NCI-H1694 treated with DMSO at 0.1 percent for 48 hours (cell line): ENCODE results near the gene TNFRSF19.

Experiments used
- DNase-seq: peaks from one replicate; lab custom pipeline; 2025; lab: John Stamatoyannopoulos, UW

TNFRSF19 gene

DNA sequence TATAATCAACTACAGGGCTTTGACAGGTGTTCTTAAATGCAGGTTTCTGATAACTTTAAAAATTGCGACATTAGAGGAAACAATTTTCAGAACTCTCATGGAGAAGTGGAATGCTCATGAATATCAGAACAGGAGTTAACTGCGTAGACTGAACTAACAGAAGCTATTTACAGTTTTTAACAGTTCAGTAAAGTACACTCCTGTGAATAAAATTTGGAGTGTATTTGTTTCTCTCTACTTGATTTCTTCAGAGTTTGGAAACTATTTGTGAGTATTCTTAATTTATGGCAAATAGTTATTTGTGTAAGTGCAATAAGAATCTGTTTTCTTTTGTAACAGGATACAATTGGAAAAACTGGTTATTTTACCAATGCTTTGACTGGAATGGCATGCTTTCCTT lies 114.4 kb downstream of the TNFRSF19 start:
- no peak for DNase-seq

DNA sequence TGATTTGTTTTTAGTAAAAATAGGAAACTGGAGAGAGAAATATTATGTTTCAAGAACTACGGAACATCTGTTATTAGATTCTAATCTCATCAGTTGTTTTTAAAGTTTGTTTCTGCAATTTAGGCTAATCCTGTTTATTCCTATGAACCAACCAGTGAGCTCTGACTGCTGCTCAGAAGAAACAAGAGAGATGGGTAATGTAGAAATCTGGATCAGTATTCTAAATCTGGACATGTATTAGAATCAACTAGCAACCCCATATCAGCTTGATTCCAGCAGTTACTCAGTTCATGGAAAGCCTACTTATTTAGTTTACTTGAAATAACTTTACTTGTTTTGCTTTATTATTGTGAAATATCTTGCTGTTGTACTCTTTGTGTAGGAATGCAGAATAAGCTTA lies 115.2 kb downstream of the TNFRSF19 start:
- no peak for DNase-seq

DNA sequence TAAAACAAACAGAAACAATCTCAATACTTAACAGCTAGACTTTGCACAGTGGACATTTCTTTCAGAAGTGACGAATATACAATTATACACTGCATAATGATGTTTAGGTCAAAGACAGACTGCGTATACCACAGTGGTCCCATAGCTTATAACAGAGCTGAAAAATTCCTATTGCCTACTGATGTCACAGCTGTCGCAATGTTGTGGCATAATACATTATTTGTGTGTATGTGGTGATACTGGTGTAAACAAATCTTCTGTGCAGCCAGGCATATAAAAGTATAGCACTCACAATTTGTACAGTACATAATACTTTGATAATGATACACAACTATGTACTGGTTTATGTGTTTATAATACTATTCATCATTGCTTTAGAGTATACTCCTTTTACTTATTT lies 116.7 kb downstream of the TNFRSF19 start:
- no peak for DNase-seq

DNA sequence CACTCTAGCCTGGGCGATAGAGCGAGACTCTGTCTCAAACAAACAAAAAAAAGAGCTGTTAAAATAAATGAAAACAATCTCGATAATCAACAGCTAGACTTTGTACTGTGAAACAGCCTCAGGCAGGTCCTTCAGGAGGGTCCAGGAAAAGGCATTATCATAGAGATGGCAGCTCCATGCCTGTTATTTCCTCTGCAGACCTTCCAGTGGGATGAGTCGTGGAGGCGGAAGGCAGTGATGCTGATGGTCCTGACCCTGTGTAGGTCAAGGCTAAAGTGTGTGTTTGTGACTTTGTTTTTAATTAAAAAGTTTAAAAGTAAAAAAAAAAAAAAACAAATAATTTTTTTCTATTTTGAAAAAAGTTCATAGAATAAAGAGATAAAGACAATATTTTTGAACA lies 117.4 kb downstream of the TNFRSF19 start:
- DNase-seq: no peak

DNA sequence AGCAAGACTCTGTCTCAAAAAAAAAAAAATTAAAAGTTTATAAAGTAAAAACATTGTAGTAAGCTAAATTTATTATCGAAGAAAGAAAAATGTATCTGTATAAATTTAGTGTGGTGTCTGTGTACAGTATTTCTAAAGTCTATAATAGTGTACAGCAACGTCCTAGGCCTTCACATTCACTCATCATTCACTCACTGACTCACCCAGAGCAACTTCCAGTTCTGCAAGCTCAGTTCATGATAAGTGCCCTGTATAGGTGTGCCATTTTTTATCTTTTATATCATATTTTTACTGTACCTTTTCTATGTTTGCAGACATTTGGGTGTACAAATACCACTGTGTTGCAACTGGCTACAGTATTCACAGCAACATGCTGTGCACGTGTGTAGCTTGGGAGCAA lies 118.1 kb downstream of the TNFRSF19 start:
- DNase-seq: no peak

DNA sequence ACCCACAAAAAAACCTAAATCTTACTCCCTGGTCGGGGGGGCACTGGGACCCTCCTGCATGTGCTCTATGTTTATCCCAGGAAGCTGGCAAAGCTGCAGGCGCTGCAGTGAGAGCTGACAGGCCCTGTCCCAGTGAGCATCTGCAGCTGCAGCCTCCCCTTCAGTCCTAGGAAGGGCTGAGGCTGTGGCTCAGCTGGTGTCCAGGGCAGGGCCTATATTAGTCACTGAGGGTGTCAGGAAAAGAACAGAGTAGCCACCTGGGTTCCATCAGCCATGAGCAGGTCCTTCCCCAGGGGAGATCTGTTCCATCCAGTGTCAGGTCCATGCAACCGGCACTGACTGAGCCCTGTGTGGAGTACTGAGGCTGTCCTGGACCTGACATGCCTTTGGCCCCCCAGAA lies 120.5 kb downstream of the TNFRSF19 start:
- no peak for DNase-seq

DNA sequence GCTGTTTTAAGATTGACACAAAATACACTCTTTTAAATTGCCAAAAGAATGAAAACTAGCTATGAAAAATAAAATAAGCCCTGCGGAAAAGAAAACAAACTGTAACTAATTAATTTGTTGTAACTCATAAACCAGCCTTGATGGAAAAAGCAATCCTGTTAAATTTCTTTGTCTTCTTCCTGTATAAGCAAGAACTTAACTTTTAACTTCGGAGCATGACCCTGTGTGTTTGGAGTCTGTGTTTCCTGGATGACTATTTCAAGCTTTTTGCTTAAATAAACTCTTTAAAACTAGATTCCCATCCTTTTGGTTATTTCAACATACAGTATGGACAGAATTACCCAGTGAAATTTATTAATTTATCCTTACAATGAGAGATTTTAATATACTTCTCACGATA lies 122.6 kb downstream of the TNFRSF19 start:
- no peak for DNase-seq

DNA sequence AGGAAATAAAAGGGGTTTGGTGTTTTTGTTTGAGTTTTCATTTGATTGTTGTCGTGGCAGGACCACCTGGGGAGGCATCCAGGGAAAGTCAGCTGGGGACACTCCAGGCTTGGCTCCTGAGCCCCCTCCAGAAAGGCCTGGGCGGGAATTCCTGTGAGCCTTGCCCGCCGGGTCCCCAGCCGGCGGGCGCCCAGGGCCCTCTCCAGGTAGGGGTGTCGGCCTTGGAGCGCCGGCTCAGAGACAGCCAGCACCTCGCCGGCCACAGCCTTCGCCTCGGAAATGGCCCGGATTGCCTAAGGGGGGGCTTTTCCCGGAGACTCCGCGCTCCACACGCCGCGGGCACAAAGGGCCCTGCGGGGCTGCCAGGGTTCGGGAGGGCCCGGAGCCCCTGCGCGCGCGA lies 125.0 kb downstream of the TNFRSF19 start:
- no peak for DNase-seq

DNA sequence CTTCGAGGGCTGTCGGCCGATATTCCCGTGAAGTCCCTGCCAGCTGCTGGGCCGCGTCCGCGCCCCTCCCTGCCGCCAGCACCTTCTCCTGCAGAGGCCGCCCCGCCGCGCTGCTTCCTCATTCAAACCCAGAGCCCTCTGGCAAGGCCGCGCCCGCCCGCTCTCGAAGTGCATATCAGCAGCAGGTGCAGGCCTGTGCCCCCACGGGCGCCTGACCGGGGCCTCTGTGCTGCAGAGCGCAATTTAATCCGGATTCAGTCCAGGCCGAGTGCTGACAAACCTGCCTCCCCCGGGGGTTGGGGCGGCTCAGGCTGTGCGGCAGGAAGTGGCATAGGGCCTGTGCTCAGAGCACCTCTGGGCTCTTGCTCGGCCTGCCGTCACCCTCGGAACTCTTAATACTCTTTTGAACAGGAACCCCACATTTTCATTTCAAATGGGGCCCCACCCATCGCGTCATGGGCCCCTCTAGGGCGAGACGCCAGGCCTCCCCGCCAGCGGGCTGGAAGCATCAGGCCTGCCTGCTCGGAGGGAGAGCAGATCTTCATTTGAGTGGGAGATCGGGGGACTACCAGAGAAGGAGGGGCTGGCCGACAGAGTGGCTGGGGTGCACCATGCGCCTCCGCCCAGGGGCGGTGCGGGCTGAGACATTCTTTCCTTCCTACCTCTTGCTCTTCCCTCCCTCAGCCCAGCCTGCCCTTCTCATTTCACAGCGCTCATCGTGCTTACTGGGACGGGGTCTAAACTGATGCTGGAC lies 125.7 kb downstream of the TNFRSF19 start:
- no peak for DNase-seq

DNA sequence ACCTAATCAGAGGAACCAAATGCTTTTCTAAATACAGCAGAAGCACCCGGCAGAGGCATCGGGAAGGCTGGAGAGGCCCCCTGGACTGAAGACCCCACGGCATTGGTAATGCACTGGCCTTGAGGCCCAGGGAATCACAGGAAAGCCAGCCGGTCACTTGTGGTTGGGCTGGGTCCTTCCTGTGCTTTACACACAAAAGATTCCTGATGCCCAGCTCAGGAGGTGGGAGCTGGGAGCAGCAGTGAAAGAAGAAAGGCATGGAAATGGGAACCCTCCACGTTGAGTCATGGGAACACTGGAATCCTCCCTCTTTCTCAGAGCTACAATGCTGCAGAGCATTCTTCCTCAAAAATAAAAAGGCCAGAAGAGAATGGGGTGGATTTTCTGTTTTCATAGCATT lies 126.4 kb downstream of the TNFRSF19 start:
- no peak for DNase-seq

DNA sequence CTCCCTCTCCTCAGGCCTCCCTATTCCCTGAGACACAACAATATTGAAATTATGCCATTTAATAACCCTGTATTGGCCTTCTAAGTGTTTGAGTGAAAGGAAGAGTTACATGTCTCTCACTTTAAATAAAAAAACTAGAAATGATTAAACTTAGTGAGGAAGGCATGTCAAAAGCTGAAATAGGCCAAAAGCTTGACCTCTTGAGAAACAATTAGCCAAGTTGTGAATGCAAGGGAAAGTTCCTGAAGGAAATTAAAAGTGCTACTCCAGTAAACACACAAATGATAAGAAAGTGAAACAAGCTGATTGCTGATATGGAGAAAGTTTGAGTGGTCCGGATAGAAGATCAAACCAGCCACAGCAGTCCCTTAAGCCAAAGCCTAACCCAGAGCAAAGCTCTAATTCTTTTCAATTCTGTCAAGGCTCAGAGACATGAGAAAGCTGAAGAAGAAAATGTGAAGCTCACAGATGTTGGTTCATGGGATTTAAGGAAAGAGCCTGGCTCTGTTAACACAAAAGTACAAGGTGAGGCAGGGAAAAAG lies 127.6 kb downstream of the TNFRSF19 start:
- DNase-seq: no peak

DNA sequence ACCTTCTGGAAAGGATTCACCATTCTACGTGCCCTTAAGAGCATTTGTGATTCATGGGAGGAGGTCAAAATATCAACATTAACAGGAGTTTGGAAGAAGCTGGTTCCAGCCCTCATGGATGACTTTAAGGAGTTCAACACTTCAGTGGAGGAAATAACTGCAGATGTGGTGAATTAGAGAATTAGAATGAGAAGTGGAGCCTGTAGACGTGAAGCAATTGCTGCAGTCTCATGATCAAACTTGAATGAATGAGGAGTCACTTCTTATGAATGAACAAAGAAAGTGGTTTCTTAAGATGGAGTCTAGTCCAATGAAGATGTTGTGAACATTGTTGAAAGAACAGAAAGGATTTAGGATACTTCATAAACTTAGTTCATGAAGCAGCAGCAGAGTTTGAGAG lies 129.1 kb downstream of the TNFRSF19 start:
- DNase-seq: no peak

DNA sequence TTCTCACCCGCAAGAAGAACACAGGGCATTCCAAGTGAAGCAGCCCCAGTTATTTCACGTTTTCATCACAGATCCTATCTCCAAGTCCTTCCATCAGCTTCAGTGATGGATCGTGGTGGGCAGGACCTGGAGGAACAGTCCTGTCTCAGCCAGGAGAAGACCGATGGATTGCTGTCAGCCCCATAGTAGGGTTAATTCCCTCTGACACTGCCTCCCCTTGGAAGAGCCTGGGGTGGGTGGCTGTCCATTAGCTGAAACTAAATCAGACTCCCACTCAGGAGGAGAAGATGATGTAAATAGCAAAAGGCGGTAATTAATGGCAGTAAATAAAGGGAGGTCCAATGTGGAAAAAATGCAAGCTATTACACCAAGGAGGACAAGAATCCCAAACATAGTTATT lies 131.0 kb downstream of the TNFRSF19 start:
- DNase-seq: no peak

DNA sequence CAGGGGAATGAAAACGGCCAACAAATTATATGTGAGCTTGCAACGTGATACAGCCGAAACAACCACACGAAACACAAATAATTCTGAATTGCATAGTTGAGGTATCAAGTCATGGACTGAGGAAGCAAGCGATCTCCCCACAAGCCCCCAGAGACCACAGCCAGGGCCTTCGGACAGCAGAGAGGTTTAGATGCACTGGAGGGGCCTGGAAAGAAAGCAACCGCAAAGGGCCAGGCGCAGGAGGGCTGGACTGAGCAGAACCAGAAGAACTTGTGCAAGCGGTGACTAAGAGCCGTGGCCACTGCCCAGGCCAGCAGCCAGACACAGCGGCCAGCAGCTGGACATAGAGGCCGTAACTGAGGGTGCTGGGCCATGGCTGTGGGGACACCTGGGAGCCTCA lies 131.4 kb downstream of the TNFRSF19 start:
- no peak for DNase-seq

DNA sequence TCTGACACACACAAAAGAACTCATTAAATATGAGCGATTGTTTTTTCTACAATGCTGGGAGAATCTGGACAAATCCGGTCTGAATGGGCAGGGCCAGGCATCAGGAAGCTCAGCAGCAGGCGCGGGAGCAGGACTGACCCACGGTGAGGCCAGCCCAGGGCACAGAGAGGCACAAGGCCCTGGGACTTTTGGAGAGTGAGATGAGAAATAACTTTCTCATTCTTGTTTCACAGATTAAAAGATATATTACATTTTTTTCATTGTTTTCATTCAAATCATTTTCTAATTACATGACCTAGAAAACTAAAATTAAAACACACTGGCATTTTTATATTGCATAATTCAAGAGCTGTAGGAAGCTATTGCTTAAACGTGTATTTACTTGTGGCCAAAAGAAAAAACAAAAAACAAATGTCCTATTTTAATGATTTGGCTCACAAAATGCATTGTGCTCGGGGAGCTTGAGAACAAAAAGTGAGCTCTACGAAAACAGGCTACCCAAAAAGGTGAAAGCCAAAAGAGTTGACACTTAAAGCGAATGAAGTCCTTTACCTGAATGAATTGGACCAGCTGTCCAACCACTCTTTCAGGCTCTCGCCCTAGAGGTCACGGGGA lies 133.1 kb downstream of the TNFRSF19 start:
- no peak for DNase-seq

DNA sequence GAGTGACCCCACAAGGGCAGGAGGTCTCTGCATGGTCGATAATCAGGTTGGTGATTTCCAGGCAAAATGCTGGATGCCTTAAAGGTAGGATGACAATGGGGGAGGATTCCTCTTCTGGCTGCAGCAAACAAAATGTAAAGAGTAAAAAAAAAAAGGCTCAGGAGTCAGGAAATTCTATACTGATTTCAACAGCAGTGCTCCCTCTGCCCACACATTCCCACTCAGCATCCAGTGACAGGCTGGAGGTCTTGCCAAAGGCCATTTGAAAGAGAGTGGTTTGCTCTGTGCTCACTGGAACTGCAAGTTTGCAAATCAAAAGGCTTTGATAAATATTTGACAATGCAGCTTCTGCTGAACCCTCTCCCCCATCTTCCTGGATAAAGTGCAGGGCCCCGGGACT lies 135.4 kb downstream of the TNFRSF19 start:
- no peak for DNase-seq

DNA sequence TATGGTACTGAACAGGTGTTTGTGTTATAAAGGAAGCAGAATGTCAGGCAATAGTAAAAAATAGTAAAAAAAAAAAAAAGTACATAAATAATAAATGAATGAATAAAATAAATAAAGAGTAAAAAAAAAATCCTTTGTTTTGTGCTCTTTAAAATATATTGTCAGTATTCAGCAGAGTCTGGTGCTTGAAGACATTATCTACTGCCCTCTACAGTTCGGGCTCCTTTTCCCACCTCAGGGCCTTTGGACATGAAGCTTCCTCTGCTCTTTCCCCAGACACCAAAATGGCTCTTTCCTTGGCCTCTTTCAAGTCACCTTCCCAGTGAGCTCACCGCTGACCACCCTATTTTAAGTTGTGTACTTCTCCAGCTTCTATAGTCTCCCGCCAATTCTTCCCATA lies 137.5 kb downstream of the TNFRSF19 start:
- no peak for DNase-seq

DNA sequence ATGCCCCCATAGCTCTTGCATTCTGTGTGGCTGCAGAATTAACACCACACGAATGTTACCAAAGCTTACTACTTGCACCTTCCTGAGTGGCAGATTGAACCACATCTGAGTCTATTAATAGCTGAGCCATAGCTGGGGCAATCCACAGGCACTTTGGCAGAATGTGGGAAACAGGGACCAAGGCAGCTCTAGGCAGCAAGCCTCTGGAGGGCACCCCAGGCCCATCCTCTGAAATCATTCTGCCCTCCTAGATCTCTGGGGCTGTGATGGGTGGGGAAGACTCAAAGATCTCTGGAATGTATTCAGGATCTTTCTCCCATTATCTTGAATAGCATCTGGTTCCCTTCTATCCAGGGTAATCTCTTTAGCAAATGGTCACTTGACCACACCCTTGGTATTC lies 139.3 kb downstream of the TNFRSF19 start:
- no peak for DNase-seq

DNA sequence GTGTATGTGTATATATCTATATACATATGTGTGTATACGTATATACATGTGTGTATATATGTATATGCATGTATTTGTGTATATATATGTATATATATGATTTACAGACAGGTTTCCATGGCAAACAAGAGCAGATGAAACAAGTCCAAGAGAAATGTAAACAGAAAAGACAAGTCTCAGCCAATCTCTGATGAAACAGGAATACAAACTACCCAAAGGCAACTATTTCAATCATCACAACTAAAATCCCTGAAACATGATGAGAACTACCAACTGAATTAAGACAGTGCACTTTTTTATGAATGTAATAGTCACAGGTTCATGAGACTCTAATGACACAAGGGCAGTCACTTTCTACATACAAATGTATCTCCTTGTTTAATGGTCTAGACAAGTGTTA lies 140.2 kb downstream of the TNFRSF19 start:
- no peak for DNase-seq

DNA sequence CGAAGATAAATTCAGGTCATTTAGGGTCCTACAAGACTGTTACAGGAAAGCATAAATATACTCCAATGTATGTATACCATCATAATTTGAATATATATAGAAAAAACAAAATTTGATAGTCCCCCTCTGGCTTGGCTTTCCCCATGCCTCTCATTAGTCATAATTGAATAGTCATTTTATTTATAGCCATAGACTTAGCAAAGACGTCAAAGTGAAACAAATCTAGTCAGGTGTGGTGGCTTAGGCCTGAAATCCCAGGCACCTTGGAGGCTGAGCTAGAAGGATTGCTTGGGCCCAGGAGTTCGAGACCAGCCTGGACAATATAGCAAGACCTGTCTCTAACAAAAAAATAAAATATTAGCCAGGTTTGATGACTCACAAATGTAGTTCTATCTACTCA lies 141.1 kb downstream of the TNFRSF19 start:
- DNase-seq: no peak

DNA sequence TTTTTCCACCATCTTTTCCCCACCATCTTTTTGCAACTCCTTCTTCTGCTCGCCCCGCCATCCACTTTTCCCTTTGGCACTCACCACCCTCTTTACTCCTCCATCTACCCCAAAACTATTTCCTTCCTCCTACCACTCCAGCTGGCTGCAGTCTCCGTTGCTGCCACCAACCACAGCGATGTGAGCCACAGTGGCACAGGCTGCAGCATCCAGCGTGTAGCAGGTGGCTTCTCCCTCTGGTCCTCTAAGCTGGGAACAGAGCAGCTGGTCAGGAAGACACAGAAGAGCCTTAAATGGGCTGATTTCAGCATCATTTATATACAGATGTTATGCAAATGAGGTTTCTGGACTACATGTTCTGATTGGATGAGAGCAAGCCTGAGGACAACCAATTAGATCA lies 144.5 kb downstream of the TNFRSF19 start:
- DNase-seq: no peak

DNA sequence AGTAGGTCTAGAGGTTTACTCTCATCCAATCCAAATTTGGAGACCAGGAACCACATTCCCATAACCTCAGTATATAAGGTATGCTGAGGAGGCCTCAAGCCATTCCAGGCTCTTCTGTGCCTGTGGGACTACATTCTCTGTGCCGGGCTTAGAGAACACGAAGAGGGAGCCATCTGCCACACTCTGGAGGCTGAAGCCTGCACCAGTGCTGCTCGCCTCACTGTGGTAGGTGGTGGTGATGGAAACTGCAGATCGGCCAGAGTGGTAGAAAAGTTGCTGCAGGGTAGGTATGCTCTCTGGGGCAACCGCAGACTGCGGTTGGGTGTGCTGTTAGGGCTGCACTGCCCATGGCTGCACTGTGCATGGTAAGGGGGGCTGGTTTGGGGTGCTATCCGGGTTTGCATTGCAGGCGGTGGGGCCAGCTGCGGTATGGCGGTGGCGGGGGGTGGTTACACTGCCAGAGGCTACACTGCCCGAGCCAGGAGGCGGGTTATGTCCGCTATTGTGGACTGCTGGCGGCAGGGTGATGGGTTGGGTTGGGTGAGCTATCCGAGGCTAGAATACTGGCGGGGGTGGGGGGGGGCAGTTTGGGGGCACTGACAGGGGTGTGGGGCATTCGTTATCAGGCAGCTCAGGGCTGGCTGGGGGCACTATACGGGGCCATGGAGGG lies 145.0 kb downstream of the TNFRSF19 start:
- DNase-seq: no peak

DNA sequence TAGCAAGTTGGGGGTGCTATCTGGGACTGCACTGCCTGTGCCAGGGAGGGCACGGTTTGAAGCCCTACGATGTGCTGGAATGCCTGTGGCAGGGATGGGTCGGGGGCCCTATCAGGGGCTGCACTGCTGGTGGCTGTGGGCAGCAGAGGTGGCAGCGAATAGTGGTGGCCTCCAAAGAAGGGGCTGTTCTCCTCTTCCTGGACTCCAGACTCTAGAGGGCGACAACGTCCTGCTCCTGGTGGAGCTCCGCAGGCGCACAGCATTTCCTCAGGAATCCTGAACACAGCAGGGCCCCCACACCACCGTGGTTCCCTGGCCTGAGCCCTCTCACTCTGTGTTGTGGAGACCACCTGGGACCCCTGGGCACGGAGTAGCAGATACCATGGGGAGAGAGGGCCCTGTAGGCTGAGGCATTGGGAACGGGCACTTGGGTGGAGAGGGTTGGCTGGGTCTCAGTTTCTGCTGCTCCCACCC lies 145.6 kb downstream of the TNFRSF19 start:
- DNase-seq: no peak
